C4-2B (cell line): ENCODE measurements around the gene FAAP100.

Experiments used
- ZFX ChIP-seq: fragments of 450-650 bp; IDR thresholded peaks from 2 replicates; pipeline ENCODE4 v1.6.1; 2017
- TF ChIP-seq, protein P1 (sequence below): fragments of 450-650 bp; conservative IDR thresholded peaks from 2 replicates; pipeline ENCODE4 v1.5.1; 2017; ENCODE audit warnings: mild to moderate bottlenecking

- TF ChIP-seq, protein P1, sequence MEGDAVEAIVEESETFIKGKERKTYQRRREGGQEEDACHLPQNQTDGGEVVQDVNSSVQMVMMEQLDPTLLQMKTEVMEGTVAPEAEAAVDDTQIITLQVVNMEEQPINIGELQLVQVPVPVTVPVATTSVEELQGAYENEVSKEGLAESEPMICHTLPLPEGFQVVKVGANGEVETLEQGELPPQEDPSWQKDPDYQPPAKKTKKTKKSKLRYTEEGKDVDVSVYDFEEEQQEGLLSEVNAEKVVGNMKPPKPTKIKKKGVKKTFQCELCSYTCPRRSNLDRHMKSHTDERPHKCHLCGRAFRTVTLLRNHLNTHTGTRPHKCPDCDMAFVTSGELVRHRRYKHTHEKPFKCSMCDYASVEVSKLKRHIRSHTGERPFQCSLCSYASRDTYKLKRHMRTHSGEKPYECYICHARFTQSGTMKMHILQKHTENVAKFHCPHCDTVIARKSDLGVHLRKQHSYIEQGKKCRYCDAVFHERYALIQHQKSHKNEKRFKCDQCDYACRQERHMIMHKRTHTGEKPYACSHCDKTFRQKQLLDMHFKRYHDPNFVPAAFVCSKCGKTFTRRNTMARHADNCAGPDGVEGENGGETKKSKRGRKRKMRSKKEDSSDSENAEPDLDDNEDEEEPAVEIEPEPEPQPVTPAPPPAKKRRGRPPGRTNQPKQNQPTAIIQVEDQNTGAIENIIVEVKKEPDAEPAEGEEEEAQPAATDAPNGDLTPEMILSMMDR: no peak
- TF ChIP-seq ZFX: peak; percentile 82
These were observed 39.4 kb downstream of the FAAP100 start, which contains the start of gene ACTG1 for GRCh38 chr17:81512562-81513371.
